Measurements from ENCODE around the gene SYT8.

DNA sequence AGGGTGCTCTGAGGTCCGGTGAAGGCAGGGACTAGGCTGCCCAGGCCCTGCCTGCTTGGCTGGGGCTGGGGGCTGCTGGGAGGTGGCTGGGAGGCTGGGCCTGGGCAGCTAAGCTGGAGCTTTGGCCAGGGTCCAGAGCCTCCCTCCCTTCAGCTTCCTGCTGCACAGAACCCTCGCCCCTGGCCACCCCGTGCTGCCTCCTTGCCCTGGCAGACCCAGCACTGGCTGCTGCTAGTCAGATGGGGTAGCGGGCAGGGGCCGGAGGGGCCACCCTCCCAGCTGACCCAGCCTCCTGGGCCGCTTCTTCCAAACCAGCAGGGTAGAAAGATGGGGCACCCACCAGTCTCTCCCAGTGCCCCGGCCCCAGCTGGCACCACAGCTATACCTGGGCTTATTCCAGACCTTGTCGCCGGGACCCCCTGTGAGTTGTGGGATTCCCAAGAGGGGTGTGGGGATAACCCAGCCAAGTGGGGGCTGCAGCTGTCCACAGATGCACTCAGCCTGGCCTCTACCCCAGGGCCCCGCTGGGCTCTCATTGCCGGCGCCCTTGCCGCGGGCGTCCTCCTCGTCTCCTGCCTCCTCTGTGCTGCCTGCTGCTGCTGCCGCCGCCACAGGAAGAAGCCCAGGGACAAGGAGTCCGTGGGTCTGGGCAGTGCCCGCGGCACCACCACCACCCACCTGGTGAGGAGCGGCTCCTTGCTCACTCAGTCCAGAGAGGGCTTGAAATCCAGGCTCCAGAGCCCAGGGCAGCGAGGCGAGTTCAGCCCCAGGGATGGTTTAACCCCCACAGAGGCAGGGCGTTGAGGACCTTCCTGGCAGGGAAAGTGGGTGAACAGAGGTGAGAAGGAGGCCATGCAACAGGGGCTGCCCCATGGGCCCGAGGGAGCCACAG lies at the start of gene SYT8:
- TF ChIP-seq, protein P1, sequence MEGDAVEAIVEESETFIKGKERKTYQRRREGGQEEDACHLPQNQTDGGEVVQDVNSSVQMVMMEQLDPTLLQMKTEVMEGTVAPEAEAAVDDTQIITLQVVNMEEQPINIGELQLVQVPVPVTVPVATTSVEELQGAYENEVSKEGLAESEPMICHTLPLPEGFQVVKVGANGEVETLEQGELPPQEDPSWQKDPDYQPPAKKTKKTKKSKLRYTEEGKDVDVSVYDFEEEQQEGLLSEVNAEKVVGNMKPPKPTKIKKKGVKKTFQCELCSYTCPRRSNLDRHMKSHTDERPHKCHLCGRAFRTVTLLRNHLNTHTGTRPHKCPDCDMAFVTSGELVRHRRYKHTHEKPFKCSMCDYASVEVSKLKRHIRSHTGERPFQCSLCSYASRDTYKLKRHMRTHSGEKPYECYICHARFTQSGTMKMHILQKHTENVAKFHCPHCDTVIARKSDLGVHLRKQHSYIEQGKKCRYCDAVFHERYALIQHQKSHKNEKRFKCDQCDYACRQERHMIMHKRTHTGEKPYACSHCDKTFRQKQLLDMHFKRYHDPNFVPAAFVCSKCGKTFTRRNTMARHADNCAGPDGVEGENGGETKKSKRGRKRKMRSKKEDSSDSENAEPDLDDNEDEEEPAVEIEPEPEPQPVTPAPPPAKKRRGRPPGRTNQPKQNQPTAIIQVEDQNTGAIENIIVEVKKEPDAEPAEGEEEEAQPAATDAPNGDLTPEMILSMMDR (conservative IDR thresholded peaks at IDR 0.05 in 1 of 2, IDR thresholded peaks at IDR 0.05 in 1 of 2; ENCODE audit: extremely low read depth in 1 of 2, insufficient read depth in 1 of 2, low read depth in 1 of 2, low read length in 2 of 2): no peak
- TF ChIP-seq EZH2 (IDR thresholded peaks at IDR 0.05; ENCODE audit: borderline replicate concordance, low read length): no peak

Measured in mammary epithelial cell (primary cell).